Muscle layer of colon (tissue), 2 donors: ENCODE results near the gene UHMK1.

Source experiments
- H3K27ac ChIP-seq: one replicate; pipeline ENCODE4 v1.7.0; 2013; ENCODE audit warnings: low read depth, mild to moderate bottlenecking, low read length, moderate library complexity
- H3K27me3 ChIP-seq, 2 donors: one replicate each; pipeline ENCODE4 v1.7.0; 2013; ENCODE audit warnings: low read length in 2 of 2, mild to moderate bottlenecking in 2 of 2; ENCODE audit not compliant: insufficient read depth in 2 of 2, control insufficient read depth in 1 of 2
- H3K36me3 ChIP-seq: one replicate; pipeline ENCODE4 v1.7.0; 2013; ENCODE audit warnings: mild to moderate bottlenecking, low read length; ENCODE audit not compliant: insufficient read depth
- H3K4me1 ChIP-seq: one replicate; pipeline ENCODE4 v1.7.0; 2013; ENCODE audit warnings: mild to moderate bottlenecking, low read length; ENCODE audit not compliant: insufficient read depth
- H3K4me3 ChIP-seq, 2 donors: one replicate each; pipeline ENCODE4 v1.7.0; 2013; ENCODE audit warnings: low read length in 2 of 2, low read depth in 1 of 2, mild to moderate bottlenecking in 1 of 2, moderate library complexity in 1 of 2
- H3K9ac ChIP-seq: one replicate; pipeline ENCODE4 v1.7.0; 2013; ENCODE audit warnings: low read length
- H3K9me3 ChIP-seq: one replicate; pipeline ENCODE4 v1.7.0; 2013; ENCODE audit warnings: mild to moderate bottlenecking, low read length
- donor health status: abdominal sarcoma.
- donor health status: Adenocarcinoma of cecum.

UHMK1 gene

DNA sequence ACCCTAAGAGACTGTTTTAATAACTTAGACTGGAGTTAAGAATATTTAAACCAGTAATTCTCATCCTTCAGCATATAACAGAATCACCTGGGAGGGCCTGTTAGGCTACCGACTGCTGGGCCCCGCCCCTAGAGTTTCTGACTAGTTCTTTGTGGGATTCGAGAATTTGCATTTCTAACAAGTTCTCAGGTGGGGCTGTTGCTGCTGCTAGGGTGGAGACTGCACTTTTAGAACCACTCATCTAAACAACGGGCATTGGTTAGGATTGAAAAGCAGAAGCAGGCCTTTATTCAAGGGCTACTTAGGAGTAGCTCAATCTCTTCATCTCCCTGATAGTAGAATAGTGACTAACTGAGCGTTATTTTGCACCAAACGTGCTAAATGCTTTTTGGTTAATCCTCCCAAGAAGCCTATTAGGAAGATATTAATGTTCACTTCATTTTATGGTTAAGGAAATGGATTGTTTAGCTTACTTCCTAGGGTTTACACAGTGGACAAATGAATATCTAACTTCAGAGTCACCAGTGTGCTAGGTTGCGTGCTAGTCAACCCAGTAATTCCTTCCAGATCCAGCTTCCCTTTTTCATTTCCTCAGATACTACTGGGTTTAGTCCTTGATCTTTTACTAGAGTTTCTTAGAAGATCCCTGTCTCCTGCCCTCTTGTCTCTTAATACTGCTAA is 32.8 kb downstream of the UHMK1 start:
- Histone ChIP-seq H3K36me3 (peaks cover 7% of the 10 kb centered on the region), H3K4me3 (no peak overlapping the region), H3K4me1 (no peaks in the 10 kb centered on the region), H3K9me3 (no peaks in the 10 kb centered on the region), H3K27ac (no peak overlapping the region), H3K9ac (no peak overlapping the region), H3K27me3 (no peaks in the 10 kb centered on the region)

DNA sequence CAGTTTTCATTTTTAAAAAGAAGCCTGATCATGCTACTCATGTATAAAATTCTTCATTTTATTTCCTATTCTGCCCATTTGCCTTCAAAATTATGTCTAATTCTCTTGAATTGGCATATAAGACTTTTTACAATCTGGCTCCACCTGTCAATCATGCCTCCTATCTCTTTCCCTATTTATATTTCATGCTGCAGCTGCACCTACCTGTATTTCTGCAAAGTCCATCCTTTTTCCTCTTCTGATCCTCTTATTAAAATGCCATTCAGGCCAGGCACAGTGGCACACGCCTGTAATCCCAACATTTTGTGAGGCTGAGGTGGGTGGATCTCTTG is 33.3 kb downstream of the UHMK1 start:
- Histone ChIP-seq H3K9ac (no peak overlapping the region), H3K4me3 (no peak overlapping the region), H3K9me3 (no peaks in the 10 kb centered on the region), H3K36me3 (peaks cover 5% of the 10 kb centered on the region), H3K4me1 (no peaks in the 10 kb centered on the region), H3K27ac (no peak overlapping the region), H3K27me3 (no peaks in the 10 kb centered on the region)

DNA sequence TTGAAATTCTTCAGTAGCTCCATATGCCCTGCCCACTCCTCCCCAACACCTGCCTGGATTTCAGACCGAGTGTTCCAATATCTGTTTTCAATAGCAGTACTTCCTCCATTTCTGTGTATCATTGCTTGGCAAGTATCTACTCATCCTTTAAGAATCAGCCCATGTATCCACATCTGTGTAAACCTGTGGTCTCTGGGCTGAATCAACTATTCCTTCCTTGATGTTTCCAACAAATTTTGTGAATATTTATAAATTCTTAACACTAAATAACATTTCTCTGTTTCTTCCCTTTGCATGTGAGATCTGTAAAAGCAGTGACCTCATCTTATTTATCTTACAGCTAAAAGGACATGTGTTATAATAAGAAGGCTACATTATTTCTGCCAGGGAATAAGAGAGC is 37.9 kb downstream of the UHMK1 start:
- no peaks in the 10 kb centered on the region for H3K27me3 ChIP-seq
- no peaks in the 10 kb centered on the region for H3K4me1 ChIP-seq
- no peaks in the 10 kb centered on the region for H3K9me3 ChIP-seq
- no peak overlapping the region for H3K27ac ChIP-seq
- no peaks in the 10 kb centered on the region for H3K36me3 ChIP-seq
- no peak overlapping the region for H3K9ac ChIP-seq
- no peak overlapping the region for H3K4me3 ChIP-seq

DNA sequence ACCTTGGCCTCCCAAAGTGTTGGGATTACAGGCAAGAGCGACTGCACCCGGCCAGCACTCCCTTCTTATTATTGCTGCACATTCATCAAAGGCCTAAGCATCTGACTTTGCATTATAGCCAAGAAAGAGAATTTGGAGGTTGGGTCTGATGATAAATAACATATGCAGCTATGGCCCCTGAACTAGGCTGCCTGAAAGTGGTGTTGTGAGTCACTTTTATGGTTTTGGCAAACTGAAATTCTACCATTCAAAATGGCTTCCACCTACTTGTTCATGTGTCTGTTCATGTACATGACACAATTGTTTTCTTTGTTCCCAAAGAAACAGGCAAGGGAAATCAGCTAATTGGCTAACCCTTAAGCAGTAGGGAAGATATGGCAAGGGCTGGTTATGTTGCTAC is 38.9 kb downstream of the UHMK1 start:
- no peaks in the 10 kb centered on the region for H3K9me3 ChIP-seq
- H3K9ac ChIP-seq: no peak overlapping the region
- no peaks in the 10 kb centered on the region for H3K27me3 ChIP-seq
- peaks cover 4% of the 10 kb centered on the region for H3K4me1 ChIP-seq
- H3K4me3 ChIP-seq: no peak overlapping the region
- no peak overlapping the region for H3K27ac ChIP-seq
- H3K36me3 ChIP-seq: no peaks in the 10 kb centered on the region

DNA sequence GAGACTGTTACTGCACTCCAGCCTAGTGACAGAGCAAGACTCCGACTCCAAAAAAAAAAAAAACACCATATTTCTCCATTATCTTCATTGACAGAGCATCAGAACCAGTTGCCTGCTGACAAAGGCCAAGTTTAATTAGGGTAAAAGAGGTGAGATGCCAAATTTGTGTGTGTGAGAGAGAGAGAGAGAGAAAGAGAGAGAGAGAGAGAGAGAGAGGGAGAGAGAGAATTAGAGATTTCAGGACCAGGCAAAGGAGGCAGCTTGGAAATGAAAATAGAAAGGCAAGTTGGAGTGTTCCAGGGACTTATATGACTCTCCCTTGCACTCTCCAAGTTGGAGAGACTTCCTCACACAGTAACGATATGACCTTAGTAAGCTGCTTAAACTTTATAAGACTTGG is 39.6 kb downstream of the UHMK1 start:
- no peak overlapping the region for H3K9ac ChIP-seq
- peaks cover 11% of the 10 kb centered on the region for H3K4me1 ChIP-seq
- H3K9me3 ChIP-seq: no peaks in the 10 kb centered on the region
- H3K27me3 ChIP-seq: no peaks in the 10 kb centered on the region
- H3K4me3 ChIP-seq: no peak overlapping the region
- no peaks in the 10 kb centered on the region for H3K36me3 ChIP-seq
- H3K27ac ChIP-seq: no peak overlapping the region

DNA sequence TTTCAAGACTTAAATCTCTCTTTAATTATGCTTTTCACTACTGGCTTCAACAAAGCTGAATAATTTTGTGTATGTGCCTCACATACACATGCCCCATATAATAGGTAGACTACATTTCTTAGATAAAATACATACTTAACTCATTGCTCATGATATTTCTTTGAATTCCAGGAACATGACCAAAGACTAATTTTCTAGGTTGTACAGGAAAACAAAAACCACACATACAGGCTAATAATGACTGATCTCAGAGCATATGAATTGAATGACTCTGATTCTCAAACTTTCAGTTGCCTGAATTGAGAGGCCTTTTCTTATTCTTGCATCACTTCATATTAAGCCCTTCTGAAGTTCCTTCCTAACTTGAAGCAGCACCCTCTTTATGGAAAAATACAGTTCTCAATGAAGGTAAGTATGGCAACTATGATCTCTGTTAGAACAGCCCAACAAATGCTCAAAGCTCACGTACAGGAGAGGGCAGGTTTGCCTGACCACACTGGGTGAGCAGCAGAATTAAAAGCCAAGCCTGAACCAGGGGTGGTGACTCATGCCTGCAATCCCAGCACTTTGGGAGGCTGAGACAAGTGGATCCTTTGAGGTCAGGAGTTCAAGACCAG is 41.3 kb downstream of the UHMK1 start:
- Histone ChIP-seq H3K9ac (no peak overlapping the region), H3K9me3 (no peaks in the 10 kb centered on the region), H3K27ac (no peak overlapping the region), H3K4me1 (peaks cover 12% of the 10 kb centered on the region), H3K4me3 (no peak overlapping the region), H3K27me3 (no peaks in the 10 kb centered on the region), H3K36me3 (no peaks in the 10 kb centered on the region)

DNA sequence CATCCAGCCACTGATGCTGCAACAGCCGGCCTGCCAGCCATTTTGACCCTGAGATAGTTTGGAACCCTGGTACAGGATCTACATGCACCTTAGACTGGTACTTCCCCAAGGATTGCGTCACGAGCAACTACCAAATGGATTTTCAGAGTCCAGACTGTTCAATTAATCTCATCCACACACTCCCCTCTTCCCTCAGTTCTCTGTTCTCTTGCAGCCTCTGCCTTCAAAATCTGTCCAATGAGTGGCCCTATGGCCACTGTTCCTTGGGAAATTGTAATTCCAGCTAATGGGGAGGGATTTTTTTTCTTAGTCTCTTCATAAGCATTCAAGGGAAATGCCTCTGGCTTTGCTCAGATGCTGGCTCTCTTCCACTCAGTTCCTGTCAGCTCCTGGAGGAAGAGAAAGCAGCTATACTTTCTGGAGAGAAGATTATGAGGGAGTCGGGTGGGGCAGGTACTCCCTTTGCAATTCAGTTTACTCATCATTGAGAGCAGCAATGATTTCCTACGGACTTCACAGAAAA is 44.1 kb downstream of the UHMK1 start:
- H3K36me3 ChIP-seq: no peaks in the 10 kb centered on the region
- H3K4me1 ChIP-seq: peaks cover 12% of the 10 kb centered on the region
- H3K4me3 ChIP-seq: peak overlapping the region in 1 of 2 donors; percentile 7
- no peaks in the 10 kb centered on the region for H3K27me3 ChIP-seq
- H3K27ac ChIP-seq: peak overlapping the region; percentile 34
- H3K9me3 ChIP-seq: no peaks in the 10 kb centered on the region
- H3K9ac ChIP-seq: no peak overlapping the region

DNA sequence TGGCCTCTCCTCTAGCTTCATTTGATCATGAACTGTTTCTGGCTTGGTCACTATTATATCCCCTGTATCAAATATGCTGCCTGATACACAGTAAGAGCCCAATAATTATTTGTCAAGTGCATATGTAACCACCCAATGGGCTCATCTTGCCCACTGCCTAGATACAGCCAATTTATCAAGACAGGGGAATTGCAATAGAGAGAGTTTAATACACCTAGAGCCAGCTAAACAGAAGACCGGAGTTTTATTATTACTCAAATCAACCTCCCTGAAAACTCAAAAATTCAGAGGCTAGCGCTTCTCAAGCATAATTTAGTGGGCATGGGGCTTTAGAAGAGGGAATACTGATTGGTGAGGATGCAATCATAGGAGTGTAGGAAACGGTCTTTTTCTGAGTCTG is 45.6 kb downstream of the UHMK1 start:
- Histone ChIP-seq H3K27me3 (no peaks in the 10 kb centered on the region), H3K36me3 (no peaks in the 10 kb centered on the region), H3K9me3 (no peaks in the 10 kb centered on the region), H3K27ac (no peak overlapping the region), H3K4me3 (no peak overlapping the region), H3K9ac (no peak overlapping the region), H3K4me1 (peaks cover 12% of the 10 kb centered on the region)

DNA sequence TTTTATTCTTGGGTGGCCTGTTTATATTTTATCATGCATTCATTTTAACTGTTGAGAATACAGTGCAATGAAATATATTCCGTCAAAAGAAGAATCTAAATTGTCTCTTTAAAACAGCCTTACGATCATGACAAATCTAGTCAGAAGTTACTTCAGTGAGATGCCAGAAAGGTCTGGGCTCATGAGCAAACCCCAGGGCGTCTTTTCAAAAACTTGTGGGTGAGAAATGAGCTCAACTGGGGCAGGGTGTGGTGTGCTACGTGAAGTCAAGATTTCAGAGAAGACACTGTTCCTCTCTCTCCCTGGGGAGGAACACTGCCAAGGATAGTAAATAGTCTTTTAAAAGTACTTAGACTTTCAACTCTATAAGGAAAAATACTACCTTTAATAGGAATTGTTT is 50.6 kb downstream of the UHMK1 start:
- H3K27me3 ChIP-seq: no peaks in the 10 kb centered on the region
- peaks cover 7% of the 10 kb centered on the region for H3K4me1 ChIP-seq
- H3K9me3 ChIP-seq: no peaks in the 10 kb centered on the region
- H3K27ac ChIP-seq: no peak overlapping the region
- no peak overlapping the region for H3K4me3 ChIP-seq
- no peaks in the 10 kb centered on the region for H3K36me3 ChIP-seq
- H3K9ac ChIP-seq: no peak overlapping the region

DNA sequence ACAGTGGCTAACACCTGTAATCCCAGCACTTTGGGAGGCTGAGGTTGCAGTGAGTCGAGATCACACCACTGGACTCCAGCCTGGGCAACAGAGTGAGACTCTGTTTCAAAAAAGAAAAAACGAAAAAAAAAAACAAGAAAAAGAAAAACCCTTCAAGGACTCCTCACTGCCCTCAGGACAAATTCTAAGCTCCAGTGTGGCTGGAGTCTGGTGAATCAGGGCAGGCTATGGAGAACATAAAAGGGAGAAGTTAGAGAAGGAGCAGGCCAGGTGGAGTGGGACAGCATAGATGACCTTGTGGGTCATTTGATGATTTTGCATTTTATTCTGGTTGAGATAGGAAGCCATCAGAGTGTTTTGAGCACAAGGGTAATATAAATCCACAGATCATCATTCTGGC is 51.4 kb downstream of the UHMK1 start:
- Histone ChIP-seq H3K27ac (peak overlapping the region; percentile 73), H3K9ac (no peak overlapping the region), H3K4me3 (no peak overlapping the region)

DNA sequence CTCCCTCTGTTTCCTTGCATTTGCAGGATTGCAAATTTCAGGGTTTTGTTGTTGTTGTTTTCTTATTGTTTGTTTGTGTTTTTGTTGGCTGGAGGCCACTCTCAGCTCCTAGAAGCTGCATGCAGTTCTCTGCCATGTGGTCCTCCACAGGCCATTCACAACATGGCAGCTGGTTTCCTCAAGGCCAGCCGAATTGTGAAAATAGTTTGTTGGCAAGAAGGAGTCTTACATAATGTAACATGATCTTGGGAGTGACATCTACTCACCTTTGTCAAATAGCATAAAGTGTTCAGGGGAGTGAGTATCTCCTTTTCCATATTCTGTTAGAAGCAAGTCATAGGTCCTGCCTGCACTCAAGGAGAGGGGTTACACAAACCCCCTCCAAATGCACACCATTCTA is 53.3 kb downstream of the UHMK1 start:
- no peaks in the 10 kb centered on the region for H3K9me3 ChIP-seq
- peaks cover 7% of the 10 kb centered on the region for H3K4me1 ChIP-seq
- H3K27me3 ChIP-seq: no peaks in the 10 kb centered on the region
- H3K27ac ChIP-seq: no peak overlapping the region
- no peak overlapping the region for H3K4me3 ChIP-seq
- no peaks in the 10 kb centered on the region for H3K36me3 ChIP-seq
- no peak overlapping the region for H3K9ac ChIP-seq

More for the DNA sequence above, 51.4 kb downstream of the UHMK1 start:
- no peaks in the 10 kb centered on the region for H3K27me3 ChIP-seq
- H3K36me3 ChIP-seq: no peaks in the 10 kb centered on the region
- peaks cover 7% of the 10 kb centered on the region for H3K4me1 ChIP-seq
- no peaks in the 10 kb centered on the region for H3K9me3 ChIP-seq
